Loucy (cell line): ENCODE results near the gene PIAS1.

ENCODE experiments used
- CTCF ChIP-seq: fragments of 200-600 bp; sonication (generic); conservative IDR thresholded peaks from 2 replicates; pipeline ENCODE4 v1.5.1; 2014; ENCODE audit warnings: mild to moderate bottlenecking, antibody characterized with exemption, low read length
- EZH2phosphoT487 ChIP-seq: fragments of 200-600 bp; IDR thresholded peaks from 2 replicates; pipeline ENCODE4 v1.6.1; 2018; ENCODE audit warnings: antibody characterized with exemption, mild to moderate bottlenecking, moderate library complexity, borderline replicate concordance

- TF ChIP-seq EZH2phosphoT487, result no peak
- TF ChIP-seq CTCF, result no peak
Observed at GRCh38 chr15:68103603-68104002, 49.5 kb downstream of the PIAS1 start.
